Measurements from ENCODE around the gene SLC38A11.

- no peak for TF ChIP-seq ARNTL (CRISPR knock-in tag; IDR thresholded peaks at IDR 0.05; ENCODE audit: borderline replicate concordance, low read depth)
- TF ChIP-seq, protein P1, sequence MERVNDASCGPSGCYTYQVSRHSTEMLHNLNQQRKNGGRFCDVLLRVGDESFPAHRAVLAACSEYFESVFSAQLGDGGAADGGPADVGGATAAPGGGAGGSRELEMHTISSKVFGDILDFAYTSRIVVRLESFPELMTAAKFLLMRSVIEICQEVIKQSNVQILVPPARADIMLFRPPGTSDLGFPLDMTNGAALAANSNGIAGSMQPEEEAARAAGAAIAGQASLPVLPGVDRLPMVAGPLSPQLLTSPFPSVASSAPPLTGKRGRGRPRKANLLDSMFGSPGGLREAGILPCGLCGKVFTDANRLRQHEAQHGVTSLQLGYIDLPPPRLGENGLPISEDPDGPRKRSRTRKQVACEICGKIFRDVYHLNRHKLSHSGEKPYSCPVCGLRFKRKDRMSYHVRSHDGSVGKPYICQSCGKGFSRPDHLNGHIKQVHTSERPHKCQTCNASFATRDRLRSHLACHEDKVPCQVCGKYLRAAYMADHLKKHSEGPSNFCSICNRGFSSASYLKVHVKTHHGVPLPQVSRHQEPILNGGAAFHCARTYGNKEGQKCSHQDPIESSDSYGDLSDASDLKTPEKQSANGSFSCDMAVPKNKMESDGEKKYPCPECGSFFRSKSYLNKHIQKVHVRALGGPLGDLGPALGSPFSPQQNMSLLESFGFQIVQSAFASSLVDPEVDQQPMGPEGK (CRISPR knock-in tag; IDR thresholded peaks at IDR 0.05; ENCODE audit: borderline replicate concordance), result no peak
- TF ChIP-seq, protein P2, sequence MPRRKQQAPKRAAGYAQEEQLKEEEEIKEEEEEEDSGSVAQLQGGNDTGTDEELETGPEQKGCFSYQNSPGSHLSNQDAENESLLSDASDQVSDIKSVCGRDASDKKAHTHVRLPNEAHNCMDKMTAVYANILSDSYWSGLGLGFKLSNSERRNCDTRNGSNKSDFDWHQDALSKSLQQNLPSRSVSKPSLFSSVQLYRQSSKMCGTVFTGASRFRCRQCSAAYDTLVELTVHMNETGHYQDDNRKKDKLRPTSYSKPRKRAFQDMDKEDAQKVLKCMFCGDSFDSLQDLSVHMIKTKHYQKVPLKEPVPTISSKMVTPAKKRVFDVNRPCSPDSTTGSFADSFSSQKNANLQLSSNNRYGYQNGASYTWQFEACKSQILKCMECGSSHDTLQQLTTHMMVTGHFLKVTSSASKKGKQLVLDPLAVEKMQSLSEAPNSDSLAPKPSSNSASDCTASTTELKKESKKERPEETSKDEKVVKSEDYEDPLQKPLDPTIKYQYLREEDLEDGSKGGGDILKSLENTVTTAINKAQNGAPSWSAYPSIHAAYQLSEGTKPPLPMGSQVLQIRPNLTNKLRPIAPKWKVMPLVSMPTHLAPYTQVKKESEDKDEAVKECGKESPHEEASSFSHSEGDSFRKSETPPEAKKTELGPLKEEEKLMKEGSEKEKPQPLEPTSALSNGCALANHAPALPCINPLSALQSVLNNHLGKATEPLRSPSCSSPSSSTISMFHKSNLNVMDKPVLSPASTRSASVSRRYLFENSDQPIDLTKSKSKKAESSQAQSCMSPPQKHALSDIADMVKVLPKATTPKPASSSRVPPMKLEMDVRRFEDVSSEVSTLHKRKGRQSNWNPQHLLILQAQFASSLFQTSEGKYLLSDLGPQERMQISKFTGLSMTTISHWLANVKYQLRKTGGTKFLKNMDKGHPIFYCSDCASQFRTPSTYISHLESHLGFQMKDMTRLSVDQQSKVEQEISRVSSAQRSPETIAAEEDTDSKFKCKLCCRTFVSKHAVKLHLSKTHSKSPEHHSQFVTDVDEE (CRISPR knock-in tag; IDR thresholded peaks at IDR 0.05), result no peak
- no peak for TF ChIP-seq ZFP30 (CRISPR knock-in tag; IDR thresholded peaks at IDR 0.05)
- no peak for TF ChIP-seq POU6F1 (CRISPR knock-in tag; IDR thresholded peaks at IDR 0.05; ENCODE audit: borderline replicate concordance, low read depth)
- TF ChIP-seq ISL1 (CRISPR knock-in tag; IDR thresholded peaks at IDR 0.05), result no peak
- no peak for TF ChIP-seq ZC3H10 (CRISPR knock-in tag; IDR thresholded peaks at IDR 0.05)
- TF ChIP-seq GLIS3 (CRISPR knock-in tag; IDR thresholded peaks at IDR 0.05), result no peak
- TF ChIP-seq CSDC2 (CRISPR knock-in tag; IDR thresholded peaks at IDR 0.05), result no peak
- TF ChIP-seq ZNF565 (CRISPR knock-in tag; conservative IDR thresholded peaks at IDR 0.05; ENCODE audit: low read depth), result no peak
- no peak for TF ChIP-seq PPARA (CRISPR knock-in tag; IDR thresholded peaks at IDR 0.05; ENCODE audit: borderline replicate concordance)
- no peak for TF ChIP-seq ZFP3 (CRISPR knock-in tag; IDR thresholded peaks at IDR 0.05)
- no peak for TF ChIP-seq RARB (CRISPR knock-in tag; IDR thresholded peaks at IDR 0.05)
Observed at GRCh38 chr2:164947281-164947680, 8.0 kb downstream of the SLC38A11 start.

All from SK-N-SH treated with all-trans-retinoic acid at 6 μM for 48 hours (cell line).